GM21528 (cell line): ENCODE results near the gene KCNQ5.

ENCODE experiments used
- ATAC-seq: cut with Tn5 transposase; IDR thresholded peaks from one replicate; pipeline ENCODE4 v1.9.1; 2021; ENCODE audit warnings: mild to moderate bottlenecking, moderate library complexity; ENCODE audit not compliant: unreplicated experiment, low FRiP score

The KCNQ5 gene

DNA sequence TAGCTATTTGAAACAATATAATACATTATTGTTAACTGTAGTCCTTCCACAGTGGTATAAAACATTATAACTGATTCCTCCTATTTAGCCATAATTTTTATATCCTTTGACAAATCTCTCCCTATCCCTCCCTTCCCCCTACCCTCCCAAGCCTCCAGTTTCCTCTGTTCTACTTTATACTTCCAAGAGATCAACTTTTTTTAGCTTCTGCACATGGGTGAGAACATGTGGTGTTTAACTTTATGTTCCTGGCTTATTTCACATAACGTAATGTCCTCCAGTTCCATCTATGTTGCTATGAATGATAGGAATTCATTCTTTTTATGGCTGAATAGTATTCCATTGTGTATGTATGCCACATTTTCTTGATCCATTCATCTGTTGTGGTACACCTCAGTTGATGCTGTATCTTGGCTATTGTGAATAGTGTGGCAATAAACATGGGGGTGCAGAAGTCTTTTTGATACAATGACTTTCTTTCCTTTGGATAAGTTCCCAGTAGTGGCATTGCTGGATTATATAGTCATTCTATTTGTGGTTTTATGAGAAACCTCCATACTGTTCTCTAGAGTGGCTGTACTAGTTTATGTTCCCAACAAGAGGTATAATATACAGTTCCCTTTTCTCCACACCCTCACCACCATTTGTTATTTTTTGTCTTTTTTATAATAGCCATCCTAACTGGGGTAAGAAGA, 205.0 kb downstream of the KCNQ5 start:
- ATAC-seq: no peak

DNA sequence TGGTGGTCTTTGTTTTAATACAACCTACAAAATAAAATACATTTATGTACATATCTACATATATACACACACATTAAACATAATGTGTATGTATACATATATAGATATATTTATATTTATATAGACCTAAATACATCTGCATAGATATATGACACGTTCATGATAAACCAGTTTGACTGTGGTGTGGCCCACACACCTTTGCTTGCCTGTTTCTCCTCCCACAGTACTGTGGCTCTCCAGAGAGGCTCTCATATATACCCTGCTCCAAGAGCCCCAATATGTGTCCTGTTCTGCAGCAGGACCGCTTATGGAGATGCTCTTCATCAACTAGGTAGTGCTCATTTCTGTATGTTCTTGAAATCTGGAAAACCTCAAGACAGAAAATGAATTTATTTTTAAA, 207.0 kb downstream of the KCNQ5 start:
- no peak for ATAC-seq

DNA sequence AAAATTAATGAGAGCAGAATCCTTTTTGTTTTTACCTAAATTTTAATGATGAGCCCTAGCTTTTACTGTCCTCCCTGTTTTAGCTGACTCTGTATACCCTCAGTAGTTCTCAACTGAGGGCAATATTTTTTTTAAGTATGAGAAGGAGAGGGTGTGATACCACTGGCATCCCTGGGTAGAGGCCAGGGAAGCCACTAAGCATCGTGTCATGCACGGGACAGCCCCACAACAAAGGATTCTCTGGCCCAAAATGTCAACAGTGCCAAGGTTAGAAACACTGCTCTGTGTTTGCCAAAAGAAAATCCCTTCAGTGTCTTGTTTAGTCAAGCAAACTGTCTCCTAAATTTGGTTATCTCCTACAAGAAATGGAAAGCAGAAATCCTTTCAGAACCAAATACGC, 210.4 kb downstream of the KCNQ5 start:
- no peak for ATAC-seq

DNA sequence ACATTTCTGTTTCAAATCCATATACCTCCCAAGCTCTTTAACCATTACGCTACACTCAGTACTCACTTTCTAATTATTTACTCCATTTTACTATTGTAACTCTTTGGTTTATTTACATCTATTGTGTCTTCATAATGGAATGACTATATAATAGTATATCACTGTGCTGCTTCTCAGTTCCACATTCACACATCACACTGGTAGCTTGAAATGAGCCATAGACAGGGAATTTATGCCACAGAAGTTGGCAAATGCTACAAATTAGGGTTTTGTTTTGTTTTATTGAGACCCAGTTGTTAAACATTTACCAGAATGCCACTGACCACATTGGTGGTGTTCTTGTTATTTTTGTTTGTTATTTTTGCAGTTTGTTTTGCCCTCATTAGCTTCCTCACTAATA, 213.9 kb downstream of the KCNQ5 start:
- no peak for ATAC-seq

DNA sequence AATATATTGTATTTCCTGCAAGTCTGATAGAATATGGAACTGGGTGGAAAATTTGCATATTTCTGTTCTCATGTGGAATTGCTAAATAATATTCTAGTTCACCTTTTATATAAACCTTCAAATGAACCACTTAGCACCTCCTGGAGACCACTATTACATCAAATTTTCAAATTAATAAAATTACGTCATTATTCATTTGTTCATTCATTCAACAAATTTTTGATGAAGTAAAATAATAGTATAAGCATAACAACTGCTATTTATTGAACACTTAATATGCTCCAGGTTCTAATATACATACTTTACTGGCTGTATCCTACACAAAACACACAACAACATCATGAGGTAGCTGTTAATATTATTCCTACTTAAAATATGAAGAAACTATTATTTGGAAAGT, 215.1 kb downstream of the KCNQ5 start:
- ATAC-seq: no peak

DNA sequence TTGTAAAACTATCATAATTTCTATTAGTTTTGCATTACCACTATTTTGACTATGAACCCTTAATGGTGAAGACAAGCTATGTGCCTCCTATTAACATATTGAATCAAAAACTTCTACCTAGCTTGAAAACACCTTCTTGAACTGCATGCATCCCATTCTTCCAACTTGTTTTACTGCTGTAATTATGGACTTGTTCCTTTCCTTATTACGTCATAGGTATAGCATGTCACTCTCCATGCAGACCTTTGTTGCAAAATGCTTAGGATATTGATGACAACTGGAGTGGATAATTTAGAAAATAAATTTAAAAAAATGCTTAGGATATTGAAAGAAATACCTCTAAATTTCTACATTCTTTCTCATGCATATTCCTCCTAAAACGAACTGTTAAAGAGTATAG, 219.3 kb downstream of the KCNQ5 start:
- no peak for ATAC-seq

DNA sequence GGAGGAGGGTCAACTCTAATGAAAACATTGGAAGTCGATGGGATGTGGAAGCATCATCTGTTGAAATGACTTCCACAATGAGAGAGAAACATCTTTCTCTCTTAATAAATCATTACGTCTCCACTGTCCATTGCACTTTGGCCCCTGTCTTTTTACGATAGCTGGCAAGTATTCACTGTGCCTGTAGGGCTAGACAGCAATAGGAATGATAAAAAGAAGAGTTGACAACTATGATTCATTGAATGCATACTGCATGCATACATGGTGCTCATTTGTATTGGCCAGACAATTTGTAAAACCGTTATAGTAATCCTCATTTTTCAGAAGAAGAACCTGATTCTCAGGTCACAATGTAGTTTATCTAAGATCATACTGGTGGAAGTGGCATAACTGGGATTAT, 220.3 kb downstream of the KCNQ5 start:
- no peak for ATAC-seq

DNA sequence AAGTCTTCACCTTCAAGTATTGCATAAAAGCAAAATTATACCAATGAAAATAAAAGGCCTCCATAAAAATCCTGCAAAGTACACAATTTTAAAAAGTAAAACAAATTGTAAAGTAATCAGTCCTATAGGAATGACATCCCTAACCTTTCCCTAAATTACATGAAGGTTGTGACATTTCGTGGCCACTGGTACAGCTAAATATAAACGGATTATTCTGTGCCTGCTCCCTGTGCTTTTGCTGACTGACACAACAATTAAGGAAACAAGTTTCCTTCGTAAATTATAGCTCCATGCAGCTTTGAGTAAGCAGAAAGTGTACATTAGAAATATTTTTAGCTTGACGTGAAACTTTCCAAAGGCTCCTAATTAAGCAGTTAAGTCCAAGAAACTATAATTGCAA, 222.8 kb downstream of the KCNQ5 start:
- no peak for ATAC-seq

DNA sequence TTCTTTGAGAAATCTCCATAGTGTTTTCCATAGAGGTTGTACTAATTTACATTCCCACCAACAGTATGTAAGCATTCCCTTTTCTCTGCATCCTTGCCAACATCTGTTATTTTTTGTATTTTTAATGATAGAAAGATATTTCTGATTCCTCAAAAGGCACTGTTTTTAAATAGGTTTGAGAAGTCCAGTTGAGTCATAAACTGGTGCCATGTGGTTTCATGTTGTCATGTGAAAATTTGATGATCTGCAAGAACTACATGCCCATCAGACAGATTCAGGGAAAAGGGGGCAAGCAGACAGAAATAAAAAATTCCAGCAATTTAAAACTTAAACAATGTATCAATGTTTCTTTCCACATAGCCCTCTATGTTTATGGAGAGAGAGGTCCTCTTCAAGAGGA, 227.5 kb downstream of the KCNQ5 start:
- ATAC-seq: no peak

DNA sequence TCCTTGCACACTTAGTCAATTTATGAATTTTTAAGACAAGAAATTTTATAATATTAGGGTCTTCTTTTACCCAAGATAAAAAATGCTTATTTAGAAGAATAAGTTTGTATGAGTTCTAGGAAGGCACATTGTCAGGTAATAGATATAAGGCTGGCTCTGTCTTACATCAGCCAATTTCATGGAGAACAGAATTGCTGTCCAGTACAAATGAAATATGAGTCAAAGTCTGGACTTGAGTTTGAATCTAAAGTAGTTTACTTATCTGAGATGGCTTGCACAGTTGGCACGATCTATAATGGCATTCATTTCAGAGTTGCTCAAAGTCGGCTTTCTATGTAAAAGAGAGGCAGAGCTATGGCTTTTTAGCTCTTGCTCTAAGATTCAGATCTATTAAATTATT, 228.2 kb downstream of the KCNQ5 start:
- ATAC-seq: no peak

DNA sequence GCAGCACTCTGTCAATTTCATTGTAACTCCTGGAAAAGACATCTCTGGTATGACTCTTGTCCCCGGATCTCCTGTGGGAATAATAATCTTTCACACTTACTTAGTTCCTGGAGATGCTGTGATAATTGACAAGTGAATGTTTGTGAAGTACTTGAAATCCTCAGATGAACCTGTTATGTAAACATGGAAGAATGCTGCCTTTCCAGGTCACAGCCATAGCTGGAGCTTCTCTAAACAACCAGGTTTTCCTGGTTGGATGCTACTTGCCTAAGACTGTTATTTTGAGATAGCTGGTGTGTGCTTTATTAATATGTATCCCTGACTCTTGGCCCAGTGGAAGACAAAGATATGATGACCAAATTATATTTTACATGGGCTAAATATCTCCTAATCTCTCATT, 228.6 kb downstream of the KCNQ5 start:
- ATAC-seq: no peak

DNA sequence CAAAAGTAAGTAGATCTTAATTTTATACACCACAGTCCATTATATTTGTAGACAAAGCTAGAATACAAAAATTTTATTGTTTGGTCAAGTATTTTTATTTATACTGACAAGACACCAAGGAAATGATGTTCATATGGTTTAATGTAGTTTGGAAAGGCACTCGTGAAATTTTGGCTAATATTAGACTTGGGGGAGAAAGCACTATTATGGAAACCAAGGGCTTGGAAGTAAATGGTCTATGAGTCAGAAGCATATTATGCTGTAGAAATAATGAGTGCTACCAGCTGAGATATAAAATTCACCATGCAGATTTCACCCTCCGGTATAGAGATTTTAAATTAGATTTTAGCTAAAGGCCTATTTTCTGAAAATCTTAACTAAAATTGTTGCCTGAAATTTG, 233.6 kb downstream of the KCNQ5 start:
- no peak for ATAC-seq

DNA sequence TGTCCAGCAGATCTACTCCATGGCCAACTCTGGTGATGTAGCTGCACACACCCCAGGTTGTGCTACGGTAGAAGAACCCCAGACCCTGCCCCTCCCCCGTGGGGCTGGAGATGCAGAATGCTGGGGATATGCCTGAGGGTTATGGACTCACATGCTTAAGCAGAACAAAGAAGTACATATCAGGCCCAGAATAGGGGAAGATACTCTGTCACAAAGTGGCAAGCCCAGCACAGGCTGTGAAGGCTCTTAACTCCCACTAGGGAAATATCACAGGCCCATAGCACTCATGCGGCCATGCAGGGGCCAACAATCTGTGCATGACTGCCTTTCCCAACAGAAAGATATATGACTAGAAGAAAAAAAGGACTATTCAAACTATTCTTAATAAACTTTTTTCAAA, 234.9 kb downstream of the KCNQ5 start:
- ATAC-seq: no peak

DNA sequence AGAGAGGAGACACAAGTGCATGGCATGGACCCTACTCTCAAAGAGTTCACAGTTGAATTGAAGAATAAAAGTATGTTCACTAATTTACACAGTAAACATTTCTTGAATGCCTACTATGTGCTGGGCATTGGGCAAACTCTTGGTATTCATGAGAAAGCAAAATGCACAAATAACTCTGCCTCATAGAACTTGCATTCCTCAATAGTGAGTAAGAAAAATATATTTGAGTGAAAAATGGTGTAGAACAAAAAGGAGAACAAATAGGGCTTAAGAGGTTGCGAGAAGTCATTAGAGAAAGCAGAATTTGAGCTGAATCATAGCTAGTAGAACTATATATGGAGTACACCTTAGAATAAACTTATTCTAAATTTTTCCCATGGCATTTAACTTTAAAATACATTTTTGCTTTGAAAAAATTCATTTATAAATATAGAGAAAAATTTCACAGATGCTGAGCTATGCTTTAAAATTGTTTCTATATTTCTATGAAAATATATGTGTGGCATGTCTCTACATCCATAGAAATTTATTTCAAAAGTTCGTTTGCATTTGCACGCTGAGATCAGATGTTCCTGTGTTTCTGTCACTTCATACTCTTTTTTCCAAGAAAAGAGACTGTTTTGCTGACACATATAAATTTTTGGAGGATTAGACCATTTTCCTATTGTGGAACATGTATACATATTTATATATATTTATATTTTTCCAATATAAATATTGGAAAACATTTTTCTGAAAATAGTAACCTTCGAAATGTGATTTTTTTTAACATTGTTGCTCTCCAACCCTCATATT, 236.1 kb downstream of the KCNQ5 start:
- ATAC-seq: no peak

DNA sequence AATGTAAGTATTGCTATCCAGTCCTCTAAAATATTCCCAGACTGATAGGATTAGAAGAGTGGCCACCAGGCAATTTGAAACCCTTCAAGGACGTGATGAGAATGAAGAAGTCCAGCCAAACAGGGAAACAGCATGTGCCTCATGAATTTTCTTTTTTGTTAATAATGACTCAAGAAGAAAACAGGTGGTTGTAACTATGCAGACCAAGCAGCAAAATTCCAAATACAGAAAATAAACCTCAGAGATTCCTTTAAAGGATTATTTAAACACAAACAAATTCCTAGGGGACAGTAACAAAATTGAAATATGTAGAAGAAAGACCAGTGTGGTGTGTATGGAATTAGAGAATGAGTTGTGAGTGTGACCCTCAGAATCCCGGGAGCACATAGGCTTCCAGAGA, 239.2 kb downstream of the KCNQ5 start:
- no peak for ATAC-seq

DNA sequence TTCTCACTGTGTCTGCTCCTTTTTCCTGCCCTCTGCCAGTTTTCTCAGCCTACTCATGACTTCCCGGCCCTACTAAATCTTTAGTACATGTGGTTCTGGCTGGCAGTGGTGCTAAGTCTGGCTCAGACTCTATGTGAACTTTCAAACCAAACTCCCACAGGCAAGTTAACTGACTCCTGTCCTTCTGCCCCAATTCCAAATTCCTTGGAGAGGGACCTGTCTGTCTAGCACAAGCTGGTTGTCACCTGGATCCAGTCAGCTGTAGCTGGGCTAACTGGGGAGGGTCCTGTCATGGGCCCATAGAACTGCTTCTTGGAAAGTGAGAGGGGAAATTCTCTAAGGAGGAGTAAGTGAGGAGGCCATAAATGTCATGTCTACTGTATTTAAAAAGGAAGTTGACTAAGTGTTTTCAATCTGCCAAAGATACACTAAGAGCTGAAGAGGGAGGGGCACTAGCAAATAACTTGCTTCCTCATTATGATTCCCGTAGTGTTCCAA, 240.1 kb downstream of the KCNQ5 start:
- ATAC-seq: no peak

DNA sequence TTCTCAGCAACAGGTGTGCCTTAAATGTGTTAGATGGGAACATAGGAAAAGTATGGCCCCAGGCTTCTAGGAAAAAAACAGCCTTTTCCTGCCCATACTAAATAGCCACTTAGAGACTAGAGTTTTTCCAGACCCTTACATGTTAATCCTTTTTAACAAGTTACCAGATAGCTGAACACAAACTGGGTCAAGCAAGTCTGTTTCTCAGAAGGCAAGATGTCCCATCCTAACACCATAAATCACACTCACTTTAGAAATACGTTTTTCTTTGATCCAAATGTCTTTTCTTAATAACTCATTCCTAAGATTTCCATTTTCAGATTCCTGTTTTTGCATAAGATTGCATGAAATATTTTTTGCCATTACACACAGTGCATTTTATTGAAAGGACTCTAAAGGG, 241.3 kb downstream of the KCNQ5 start:
- ATAC-seq: no peak

DNA sequence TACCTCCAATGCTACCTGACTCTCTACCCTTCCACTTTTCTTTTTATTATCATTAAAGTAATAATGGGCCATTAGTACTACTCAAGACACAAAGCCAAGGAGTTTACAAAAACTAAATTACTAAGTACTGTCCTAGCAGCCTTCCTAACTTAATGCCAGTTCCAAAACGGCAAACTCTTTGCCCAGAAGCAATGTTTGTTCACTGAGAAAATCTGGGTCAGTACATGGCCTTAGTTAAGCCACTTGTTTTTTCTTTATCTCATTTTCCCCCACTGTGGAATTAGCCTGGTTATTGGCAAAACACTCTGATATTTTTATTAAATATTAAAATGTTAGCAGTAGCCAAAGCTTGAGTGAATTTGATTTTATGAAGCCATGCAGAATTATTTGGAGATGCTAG, 242.4 kb downstream of the KCNQ5 start:
- no peak for ATAC-seq

DNA sequence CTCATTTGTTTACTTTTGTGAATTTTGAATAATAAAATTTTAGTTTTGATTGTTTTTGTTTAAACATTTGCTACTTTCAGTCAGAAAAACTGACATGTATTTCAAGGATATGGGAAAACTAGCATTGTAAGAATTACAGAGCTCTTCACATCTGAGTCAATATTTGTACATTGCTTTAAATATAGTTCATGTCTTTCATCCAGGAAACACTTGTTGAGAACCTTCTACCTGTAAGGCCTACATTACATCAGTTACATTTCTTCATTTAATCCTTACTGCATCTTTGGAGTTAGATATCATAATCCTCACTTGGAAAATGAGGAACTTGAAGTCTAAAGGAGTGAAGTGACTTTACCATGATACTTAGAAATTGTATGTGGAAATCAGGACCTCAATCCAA, 242.9 kb downstream of the KCNQ5 start:
- ATAC-seq: no peak

DNA sequence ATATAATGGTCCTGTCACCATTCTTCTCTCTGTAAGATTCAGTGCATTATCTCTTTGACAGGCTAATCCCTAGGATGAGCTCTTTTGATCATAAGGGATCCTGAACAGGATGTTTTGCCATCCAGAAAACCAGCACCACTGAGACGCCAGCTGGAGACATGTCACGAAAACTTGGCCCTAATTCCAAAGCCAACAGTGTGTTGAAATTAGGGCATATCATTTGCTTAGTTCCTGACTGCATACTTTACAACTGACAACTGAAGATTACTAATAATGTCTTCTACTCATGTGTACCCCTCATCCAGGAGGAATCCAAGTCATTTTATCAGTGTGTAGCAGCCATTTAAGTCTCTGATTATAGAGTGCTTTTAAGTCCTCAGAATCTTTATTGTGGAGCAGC, 243.6 kb downstream of the KCNQ5 start:
- ATAC-seq: no peak

DNA sequence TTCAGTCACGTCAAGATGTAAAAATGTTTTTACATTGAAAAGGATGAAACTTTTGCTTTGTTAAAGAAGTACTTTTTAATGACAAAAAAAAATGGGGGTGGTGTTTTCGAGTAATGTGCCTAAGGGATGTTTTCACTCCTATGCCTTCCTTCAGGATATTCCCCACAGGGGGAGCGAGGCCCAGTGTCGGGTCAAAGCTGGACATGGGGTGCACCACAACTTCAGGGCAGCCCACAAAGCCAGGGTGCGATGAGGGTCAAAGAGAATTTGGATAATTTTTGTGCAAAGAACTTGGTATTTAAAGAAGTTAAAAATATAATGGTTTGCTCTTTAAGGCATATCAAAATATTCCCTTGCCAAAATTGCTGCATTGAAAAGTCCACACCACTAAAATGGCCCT, 247.8 kb downstream of the KCNQ5 start:
- no peak for ATAC-seq

DNA sequence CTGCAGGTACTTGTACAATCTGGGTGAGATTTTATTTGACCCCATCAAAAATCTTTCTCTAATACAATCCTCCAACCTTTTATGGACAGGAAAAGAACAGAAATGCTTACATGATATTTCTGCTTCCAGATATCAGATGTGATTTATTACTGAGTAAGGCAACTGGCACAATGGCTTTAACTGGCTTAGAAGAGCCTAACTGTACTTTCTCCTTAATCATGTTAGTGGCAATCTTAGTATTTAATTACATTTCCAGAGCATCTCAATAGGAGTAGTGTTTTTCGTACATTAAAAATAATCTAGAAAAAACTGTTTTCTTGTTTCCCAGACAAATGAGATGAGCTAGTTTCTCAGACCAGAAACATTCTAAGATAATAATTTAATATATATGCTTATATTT, 251.6 kb downstream of the KCNQ5 start:
- ATAC-seq: no peak
